ENCODE results near the gene PRAME. TPM values are rescaled to one million over a fixed set of nuclear protein-coding genes. Genes with fewer than 3 reads are reported as not detected.
"Not testable (repeated sequence)": the region's sequence is repeated elsewhere in the genome, so short reads cannot be mapped to it uniquely, and the experiment has no call there.

The PRAME gene
- total RNA-seq, 1 donor from 2014 or later: not detected

GRCh38 chr22:22512951-22513350 is 46.1 kb downstream of the PRAME start:
- H3K4me3 ChIP-seq: no peak overlapping the region
- H3K27me3 ChIP-seq: no peaks in the 10 kb centered on the region
- H3K4me1 ChIP-seq: peaks cover 7% of the 10 kb centered on the region
- intact Hi-C loops (cut with DNase I): no loop called here
- H3K27ac ChIP-seq: no peak overlapping the region
- TF ChIP-seq POLR2A (IDR thresholded peaks at IDR 0.05): no peak
- no peak for TF ChIP-seq POLR2AphosphoS5 (IDR thresholded peaks at IDR 0.05; ENCODE audit: insufficient read depth in 1 of 2, low read depth in 1 of 2)
- no peak for TF ChIP-seq CTCF (IDR thresholded peaks at IDR 0.05)
- DNase-seq (ENCODE audit: extremely low spot score in 2 of 2): no peak
- H3K9me3 ChIP-seq: no peaks in the 10 kb centered on the region
- no peaks in the 10 kb centered on the region for H3K36me3 ChIP-seq

- H3K9me3 ChIP-seq; H3K4me3 ChIP-seq; H3K36me3 ChIP-seq; intact Hi-C loops (cut with DNase I); H3K27me3 ChIP-seq; H3K4me1 ChIP-seq; DNase-seq (ENCODE audit: extremely low spot score in 2 of 2); H3K27ac ChIP-seq: not testable (repeated sequence)
Measured at GRCh38 chr22:22510833-22511232, 48.2 kb downstream of the PRAME start.

GRCh38 chr22:22509912-22510311 is 49.2 kb downstream of the PRAME start:
- H3K27ac ChIP-seq; H3K9me3 ChIP-seq; H3K27me3 ChIP-seq; H3K4me1 ChIP-seq; intact Hi-C loops (cut with DNase I); DNase-seq (ENCODE audit: extremely low spot score in 2 of 2); H3K36me3 ChIP-seq; H3K4me3 ChIP-seq: not testable (repeated sequence)

- Histone ChIP-seq H3K27ac (no peak within 1 kb of the TSS), H3K4me3 (peak within 1 kb of the TSS; percentile 36 to 39), H3K27me3 (no peaks in the 10 kb centered on the region), H3K4me1 (peaks cover 8% of the 10 kb centered on the region), H3K9me3 (no peaks in the 10 kb centered on the region), H3K36me3 (no peaks in the 10 kb centered on the region)
- no peak for DNase-seq (ENCODE audit: extremely low spot score in 2 of 2)
- TF ChIP-seq POLR2AphosphoS5 (IDR thresholded peaks at IDR 0.05; ENCODE audit: insufficient read depth in 1 of 2, low read depth in 1 of 2): no peak
- TF ChIP-seq POLR2A (IDR thresholded peaks at IDR 0.05): no peak
- no peak for TF ChIP-seq CTCF (IDR thresholded peaks at IDR 0.05)
- intact Hi-C loops (cut with DNase I): no loop called here
Measured at GRCh38 chr22:22508274-22509176, 50.5 kb downstream of the PRAME start, which contains the start of gene ZNF280B. Gene ZNF280B (minus strand): TSS chr22:22508742. CDS start chr22:22489398, 19,344 bp downstream.

GRCh38 chr22:22507743-22508273 is 51.3 kb downstream of the PRAME start:
- Histone ChIP-seq H3K4me1 (peaks cover 8% of the 10 kb centered on the region), H3K36me3 (no peaks in the 10 kb centered on the region), H3K4me3 (peak overlapping the region; percentile 36 to 39), H3K9me3 (no peaks in the 10 kb centered on the region), H3K27me3 (no peaks in the 10 kb centered on the region), H3K27ac (no peak overlapping the region)
- no peak for DNase-seq (ENCODE audit: extremely low spot score in 2 of 2)
- intact Hi-C loops (cut with DNase I): no loop called here
- TF ChIP-seq POLR2AphosphoS5 (IDR thresholded peaks at IDR 0.05; ENCODE audit: insufficient read depth in 1 of 2, low read depth in 1 of 2) (no peak), CTCF (IDR thresholded peaks at IDR 0.05) (no peak), POLR2A (IDR thresholded peaks at IDR 0.05) (no peak)

- TF ChIP-seq POLR2A (IDR thresholded peaks at IDR 0.05): no peak
- TF ChIP-seq CTCF (IDR thresholded peaks at IDR 0.05): no peak
- TF ChIP-seq POLR2AphosphoS5 (IDR thresholded peaks at IDR 0.05; ENCODE audit: insufficient read depth in 1 of 2, low read depth in 1 of 2): no peak
- no peak overlapping the region for H3K27ac ChIP-seq
- no peak for DNase-seq (ENCODE audit: extremely low spot score in 2 of 2)
- no peaks in the 10 kb centered on the region for H3K9me3 ChIP-seq
- peaks cover 8% of the 10 kb centered on the region for H3K4me1 ChIP-seq
- intact Hi-C loops (cut with DNase I): no loop called here
- H3K27me3 ChIP-seq: no peaks in the 10 kb centered on the region
- no peak overlapping the region for H3K4me3 ChIP-seq
- no peaks in the 10 kb centered on the region for H3K36me3 ChIP-seq
Measured at GRCh38 chr22:22506736-22507135, 52.3 kb downstream of the PRAME start.
